Measurements from ENCODE around the gene NOCT.

The NOCT gene

DNA sequence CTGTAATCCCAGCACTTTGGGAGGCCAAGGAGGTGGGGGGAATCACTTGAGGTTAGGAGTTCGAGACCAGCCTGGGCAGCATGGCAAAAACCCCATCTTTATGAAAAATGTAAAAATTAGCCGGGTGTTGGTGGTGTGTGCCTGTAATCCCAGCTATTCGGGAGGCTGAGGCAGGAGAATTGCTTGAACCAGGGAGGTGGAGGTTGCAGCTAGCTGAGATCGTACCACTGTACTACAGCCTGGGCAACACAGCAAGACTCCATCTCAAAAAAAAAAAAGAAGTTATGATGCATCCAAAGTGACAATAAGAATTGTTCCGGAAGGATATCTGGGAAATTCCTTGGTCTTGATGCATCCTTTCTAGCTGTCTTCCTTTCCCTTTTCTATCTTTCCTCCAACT, 7.3 kb downstream of the NOCT start:
- no peak overlapping the region for H3K27ac ChIP-seq (replicated peaks; ENCODE audit: low read length)
- H4K91ac ChIP-seq (ENCODE audit: low read depth, low read length, poor library complexity), result no peak overlapping the region
- H3K18ac ChIP-seq (ENCODE audit: low read length), result no peak overlapping the region
- H3K36me3 ChIP-seq (replicated peaks in 1 of 2; ENCODE audit: control insufficient read depth in 2 of 2, insufficient read depth in 2 of 2, low read length in 2 of 2), result peaks cover 0 to 29% of the 10 kb centered on the region in 2 donors
- H3K27me3 ChIP-seq (ENCODE audit: control insufficient read depth in 3 of 3, insufficient read depth in 3 of 3, low read depth in 1 of 3, low read length in 3 of 3), result no peaks in the 10 kb centered on the region
- no CpG with 5 or more reads among the region's 5 CpGs for WGBS, 2 donors (ENCODE audit: extremely low coverage in 2 of 2, insufficient read length in 2 of 2, insufficient replicate concordance in 1 of 2)
- no peak overlapping the region for H3K4me3 ChIP-seq (ENCODE audit: low read length in 2 of 2)
- no peak overlapping the region for H2BK15ac ChIP-seq (ENCODE audit: low read length)
- H3K23ac ChIP-seq (ENCODE audit: low read depth, low read length, poor library complexity), result no peak overlapping the region
- no peak overlapping the region for H2BK5ac ChIP-seq (ENCODE audit: low read length)
- H4K8ac ChIP-seq (ENCODE audit: low read depth, low read length), result no peak overlapping the region
- no peak overlapping the region for H3K4me2 ChIP-seq (ENCODE audit: insufficient read depth, low read length, poor library complexity, severe bottlenecking)
- peaks cover 0 to 3% of the 10 kb centered on the region in 2 donors for H3K4me1 ChIP-seq (ENCODE audit: control insufficient read depth in 2 of 2, insufficient read depth in 1 of 2, low read depth in 1 of 2, low read length in 2 of 2)
- no peak overlapping the region for H3K4ac ChIP-seq (ENCODE audit: low read length)
- H3K9ac ChIP-seq (ENCODE audit: low read depth, low read length, poor library complexity), result no peak overlapping the region
- H3K14ac ChIP-seq (ENCODE audit: low read length), result no peak overlapping the region
- no peaks in the 10 kb centered on the region for H3K9me3 ChIP-seq (replicated peaks in 1 of 2; ENCODE audit: control insufficient read depth in 2 of 2, insufficient read depth in 1 of 2, low read depth in 1 of 2, low read length in 2 of 2)
- no peak overlapping the region for H2BK12ac ChIP-seq (ENCODE audit: low read length)
- DNase-seq (ENCODE audit: low spot score), result no peak
- peaks cover 3% of the 10 kb centered on the region for H3K79me1 ChIP-seq (ENCODE audit: low read depth, low read length)
- no peak overlapping the region for H2AFZ ChIP-seq (ENCODE audit: low read length)
- no peak overlapping the region for H2BK120ac ChIP-seq (ENCODE audit: low read depth, low read length)
- no peak overlapping the region for H2AK5ac ChIP-seq (ENCODE audit: low read depth, low read length)

DNA sequence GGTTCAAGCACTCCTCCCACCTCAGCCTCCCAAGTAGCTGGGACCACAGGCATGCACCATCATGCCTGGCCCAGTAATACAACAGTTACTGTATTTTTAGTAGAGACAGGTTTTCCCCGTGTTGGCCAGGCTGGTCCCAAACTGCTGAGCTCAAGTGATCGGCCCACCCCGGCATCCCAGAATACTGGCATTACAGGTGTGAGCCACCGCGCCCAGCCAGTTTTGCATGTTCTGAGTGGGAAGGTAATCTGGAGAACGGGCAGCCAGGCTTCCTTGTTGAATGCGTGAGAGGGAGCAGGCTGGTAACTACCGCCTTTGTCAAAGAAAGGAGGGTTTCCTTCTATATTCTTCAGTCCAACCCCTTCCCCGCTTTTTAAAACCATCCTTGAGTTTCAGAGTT, 9.1 kb downstream of the NOCT start:
- no peak overlapping the region for H3K4me2 ChIP-seq (ENCODE audit: insufficient read depth, low read length, poor library complexity, severe bottlenecking)
- H2BK15ac ChIP-seq (ENCODE audit: low read length), result no peak overlapping the region
- H2BK12ac ChIP-seq (ENCODE audit: low read length), result no peak overlapping the region
- H3K23ac ChIP-seq (ENCODE audit: low read depth, low read length, poor library complexity), result no peak overlapping the region
- no peak overlapping the region for H4K8ac ChIP-seq (ENCODE audit: low read depth, low read length)
- WGBS, 2 donors (ENCODE audit: extremely low coverage in 2 of 2, insufficient read length in 2 of 2, insufficient replicate concordance in 1 of 2), result no CpG with 5 or more reads among the region's 9 CpGs
- H3K27me3 ChIP-seq (ENCODE audit: control insufficient read depth in 3 of 3, insufficient read depth in 3 of 3, low read depth in 1 of 3, low read length in 3 of 3), result no peaks in the 10 kb centered on the region
- H3K4me3 ChIP-seq (ENCODE audit: low read length in 2 of 2), result no peak overlapping the region
- H3K9me3 ChIP-seq (replicated peaks in 1 of 2; ENCODE audit: control insufficient read depth in 2 of 2, insufficient read depth in 1 of 2, low read depth in 1 of 2, low read length in 2 of 2), result no peaks in the 10 kb centered on the region
- no peak overlapping the region for H2AK5ac ChIP-seq (ENCODE audit: low read depth, low read length)
- no peak overlapping the region for H2AFZ ChIP-seq (ENCODE audit: low read length)
- H3K14ac ChIP-seq (ENCODE audit: low read length), result no peak overlapping the region
- DNase-seq (ENCODE audit: low spot score), result no peak
- H3K18ac ChIP-seq (ENCODE audit: low read length), result no peak overlapping the region
- H3K36me3 ChIP-seq (replicated peaks in 1 of 2; ENCODE audit: control insufficient read depth in 2 of 2, insufficient read depth in 2 of 2, low read length in 2 of 2), result peaks cover 0 to 31% of the 10 kb centered on the region in 2 donors
- no peak overlapping the region for H3K27ac ChIP-seq (replicated peaks; ENCODE audit: low read length)
- H3K9ac ChIP-seq (ENCODE audit: low read depth, low read length, poor library complexity), result no peak overlapping the region
- peaks cover 7% of the 10 kb centered on the region for H3K79me1 ChIP-seq (ENCODE audit: low read depth, low read length)
- H3K4me1 ChIP-seq (ENCODE audit: control insufficient read depth in 2 of 2, insufficient read depth in 1 of 2, low read depth in 1 of 2, low read length in 2 of 2), result peaks cover 0 to 6% of the 10 kb centered on the region in 2 donors
- H2BK5ac ChIP-seq (ENCODE audit: low read length), result no peak overlapping the region
- no peak overlapping the region for H3K4ac ChIP-seq (ENCODE audit: low read length)
- H2BK120ac ChIP-seq (ENCODE audit: low read depth, low read length), result no peak overlapping the region
- H4K91ac ChIP-seq (ENCODE audit: low read depth, low read length, poor library complexity), result no peak overlapping the region

DNA sequence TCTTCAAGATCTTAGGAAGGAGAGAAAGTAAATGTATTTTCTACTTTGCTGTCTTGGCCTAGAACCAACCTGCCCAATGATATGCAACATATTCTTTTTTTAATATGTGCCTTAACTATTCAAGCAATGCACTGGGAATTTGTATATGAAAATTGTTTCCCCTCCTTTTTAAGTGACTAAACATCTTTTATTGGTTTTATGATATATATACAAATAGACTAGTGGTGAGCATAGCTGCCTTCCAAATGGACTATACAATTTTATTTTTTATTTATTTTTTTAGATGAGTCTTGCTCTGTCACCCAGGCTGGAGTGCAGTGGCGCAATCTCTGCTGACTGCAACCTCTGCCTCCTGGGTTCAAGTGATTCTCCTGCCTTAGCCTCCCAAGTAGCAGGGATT, 10.3 kb downstream of the NOCT start:
- DNase-seq (ENCODE audit: low spot score), result no peak
- Histone ChIP-seq H3K9ac (ENCODE audit: low read depth, low read length, poor library complexity) (no peak overlapping the region), H2BK15ac (ENCODE audit: low read length) (no peak overlapping the region), H3K23ac (ENCODE audit: low read depth, low read length, poor library complexity) (no peak overlapping the region), H2BK12ac (ENCODE audit: low read length) (no peak overlapping the region), H3K14ac (ENCODE audit: low read length) (no peak overlapping the region), H3K4ac (ENCODE audit: low read length) (no peak overlapping the region), H2AFZ (ENCODE audit: low read length) (no peak overlapping the region), H2AK5ac (ENCODE audit: low read depth, low read length) (no peak overlapping the region), H2BK120ac (ENCODE audit: low read depth, low read length) (no peak overlapping the region), H3K36me3 (replicated peaks in 1 of 2; ENCODE audit: control insufficient read depth in 2 of 2, insufficient read depth in 2 of 2, low read length in 2 of 2) (peaks cover 0 to 26% of the 10 kb centered on the region in 2 donors), H3K79me1 (ENCODE audit: low read depth, low read length) (peaks cover 9% of the 10 kb centered on the region), H3K27ac (replicated peaks; ENCODE audit: low read length) (no peak overlapping the region), H4K91ac (ENCODE audit: low read depth, low read length, poor library complexity) (no peak overlapping the region), H3K4me3 (ENCODE audit: low read length in 2 of 2) (no peak overlapping the region), H3K9me3 (replicated peaks in 1 of 2; ENCODE audit: control insufficient read depth in 2 of 2, insufficient read depth in 1 of 2, low read depth in 1 of 2, low read length in 2 of 2) (no peaks in the 10 kb centered on the region), H3K4me2 (ENCODE audit: insufficient read depth, low read length, poor library complexity, severe bottlenecking) (no peak overlapping the region), H3K27me3 (ENCODE audit: control insufficient read depth in 3 of 3, insufficient read depth in 3 of 3, low read depth in 1 of 3, low read length in 3 of 3) (no peaks in the 10 kb centered on the region), H3K4me1 (ENCODE audit: control insufficient read depth in 2 of 2, insufficient read depth in 1 of 2, low read depth in 1 of 2, low read length in 2 of 2) (peaks cover 0 to 3% of the 10 kb centered on the region in 2 donors), H3K18ac (ENCODE audit: low read length) (no peak overlapping the region), H2BK5ac (ENCODE audit: low read length) (no peak overlapping the region), H4K8ac (ENCODE audit: low read depth, low read length) (no peak overlapping the region)
- whole genome bisulfite sequencing, 2 donors (ENCODE audit: extremely low coverage in 2 of 2, insufficient read length in 2 of 2, insufficient replicate concordance in 1 of 2), result no CpG with 5 or more reads among the region's 1 CpG

DNA sequence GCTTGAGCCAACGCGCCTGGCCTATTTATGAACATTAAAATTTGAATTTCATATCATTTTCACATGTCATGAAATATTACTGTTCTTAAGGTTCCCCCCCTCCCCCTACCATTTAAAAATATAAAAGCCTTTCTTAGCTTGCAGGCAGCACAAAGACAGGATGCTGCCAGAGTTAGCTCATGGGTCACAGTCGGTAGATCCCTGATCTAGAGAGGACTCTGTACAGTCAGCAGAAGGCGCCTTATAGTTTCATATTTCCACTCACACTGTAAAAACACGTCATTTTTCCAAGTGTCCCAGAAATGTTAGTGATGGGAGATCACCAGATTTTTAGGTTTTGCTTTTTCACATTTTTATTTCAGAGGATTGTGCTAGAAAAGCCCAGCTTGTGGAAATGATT, 12.2 kb downstream of the NOCT start:
- Histone ChIP-seq H3K36me3 (replicated peaks in 1 of 2; ENCODE audit: control insufficient read depth in 2 of 2, insufficient read depth in 2 of 2, low read length in 2 of 2) (peaks cover 0 to 21% of the 10 kb centered on the region in 2 donors), H2BK120ac (ENCODE audit: low read depth, low read length) (no peak overlapping the region), H3K14ac (ENCODE audit: low read length) (no peak overlapping the region), H4K91ac (ENCODE audit: low read depth, low read length, poor library complexity) (no peak overlapping the region), H4K8ac (ENCODE audit: low read depth, low read length) (no peak overlapping the region), H2AK5ac (ENCODE audit: low read depth, low read length) (no peak overlapping the region), H3K27me3 (ENCODE audit: control insufficient read depth in 3 of 3, insufficient read depth in 3 of 3, low read depth in 1 of 3, low read length in 3 of 3) (no peaks in the 10 kb centered on the region), H3K4ac (ENCODE audit: low read length) (no peak overlapping the region), H3K23ac (ENCODE audit: low read depth, low read length, poor library complexity) (no peak overlapping the region), H2BK5ac (ENCODE audit: low read length) (no peak overlapping the region), H3K4me3 (ENCODE audit: low read length in 2 of 2) (no peak overlapping the region), H3K4me1 (ENCODE audit: control insufficient read depth in 2 of 2, insufficient read depth in 1 of 2, low read depth in 1 of 2, low read length in 2 of 2) (peaks cover 0 to 3% of the 10 kb centered on the region in 2 donors), H2BK15ac (ENCODE audit: low read length) (no peak overlapping the region), H2BK12ac (ENCODE audit: low read length) (no peak overlapping the region), H3K9ac (ENCODE audit: low read depth, low read length, poor library complexity) (no peak overlapping the region), H3K4me2 (ENCODE audit: insufficient read depth, low read length, poor library complexity, severe bottlenecking) (no peak overlapping the region), H3K18ac (ENCODE audit: low read length) (no peak overlapping the region), H2AFZ (ENCODE audit: low read length) (no peak overlapping the region), H3K79me1 (ENCODE audit: low read depth, low read length) (peaks cover 9% of the 10 kb centered on the region), H3K9me3 (replicated peaks in 1 of 2; ENCODE audit: control insufficient read depth in 2 of 2, insufficient read depth in 1 of 2, low read depth in 1 of 2, low read length in 2 of 2) (peaks cover 0 to 1% of the 10 kb centered on the region in 2 donors), H3K27ac (replicated peaks; ENCODE audit: low read length) (no peak overlapping the region)
- no peak for DNase-seq (ENCODE audit: low spot score)
- WGBS, 2 donors (ENCODE audit: extremely low coverage in 2 of 2, insufficient read length in 2 of 2, insufficient replicate concordance in 1 of 2), result no CpG with 5 or more reads among the region's 5 CpGs

Measured in neuronal stem cell (in vitro differentiated cells).